PFSK-1 (cell line): Measurements from ENCODE around the gene SCP2D1.

Experiments
- FOXP2 ChIP-seq: optimal IDR thresholded peaks from 2 replicates; pipeline ENCODE3; 2011; ENCODE audit warnings: borderline replicate concordance, control low read depth, inconsistent platforms; ENCODE audit not compliant: insufficient read depth; ENCODE audit errors: extremely low read length, extremely low read depth
- POLR2AphosphoS5 ChIP-seq: IDR thresholded peaks from 2 replicates; pipeline ENCODE4 v1.6.1; 2012; ENCODE audit warnings: low read depth, mild to moderate bottlenecking, control low read depth, low read length, moderate library complexity
- REST ChIP-seq, 2 experiments: IDR thresholded peaks; 2 replicates each; pipeline versions ENCODE4 v1.6.1 to v1.8.0; 2011 to 2012; ENCODE audit warnings: low read depth in 2 of 2, low read length in 2 of 2, control low read depth in 1 of 2, inconsistent platforms in 1 of 2, mild to moderate bottlenecking in 1 of 2, moderate library complexity in 1 of 2; ENCODE audit not compliant: insufficient read depth in 1 of 2
- SIN3A ChIP-seq: IDR thresholded peaks from 2 replicates; pipeline ENCODE4 v1.6.1; 2012; ENCODE audit warnings: mild to moderate bottlenecking, low read length, moderate library complexity, borderline replicate concordance; ENCODE audit not compliant: insufficient read depth
- TAF1 ChIP-seq: IDR thresholded peaks from 2 replicates; pipeline ENCODE4 v1.6.1; 2012; ENCODE audit warnings: low read length, control low read depth, borderline replicate concordance; ENCODE audit not compliant: insufficient read depth

The SCP2D1 gene

GRCh38 chr20:18790787-18791186 lies 22.8 kb upstream of the SCP2D1 start:
- TF ChIP-seq TAF1, result no peak
- TF ChIP-seq REST (IDR thresholded peaks at IDR 0.05; ENCODE audit: insufficient read depth in 1 of 2, low read depth in 2 of 2, low read length in 2 of 2), result no peak
- no peak for TF ChIP-seq SIN3A

- TF ChIP-seq POLR2AphosphoS5, result peak; percentile 66
- TF ChIP-seq SIN3A, result peak; percentile 54; the same call in 1 of the 2 replicates
- peak; percentile 56 for TF ChIP-seq FOXP2
- no peak for TF ChIP-seq TAF1
Measured at GRCh38 chr20:18793625-18794427, 19.8 kb upstream of the SCP2D1 start.

- TF ChIP-seq POLR2AphosphoS5 (no peak), REST (IDR thresholded peaks at IDR 0.05; ENCODE audit: insufficient read depth in 1 of 2, low read depth in 2 of 2, low read length in 2 of 2) (no peak)
Measured at GRCh38 chr20:18794428-18794787, 19.2 kb upstream of the SCP2D1 start.

GRCh38 chr20:18795366-18795765 lies 18.2 kb upstream of the SCP2D1 start:
- TF ChIP-seq REST (IDR thresholded peaks at IDR 0.05; ENCODE audit: insufficient read depth in 1 of 2, low read depth in 2 of 2, low read length in 2 of 2) (no peak), TAF1 (no peak), POLR2AphosphoS5 (no peak), SIN3A (no peak), FOXP2 (no peak)

GRCh38 chr20:18796282-18796833 lies 17.2 kb upstream of the SCP2D1 start:
- no peak for TF ChIP-seq TAF1
- TF ChIP-seq REST (IDR thresholded peaks at IDR 0.05; ENCODE audit: insufficient read depth in 1 of 2, low read depth in 2 of 2, low read length in 2 of 2), result no peak
- TF ChIP-seq FOXP2, result no peak
- no peak for TF ChIP-seq POLR2AphosphoS5
- no peak for TF ChIP-seq SIN3A
